HG03139 (cell line): Measurements from ENCODE around the gene COL16A1.

Experiments used
- ATAC-seq: cut with Tn5 transposase; IDR thresholded peaks from one replicate; pipeline ENCODE4 v1.9.1; 2021; ENCODE audit not compliant: unreplicated experiment

The COL16A1 gene

GRCh38 chr1:31703431-31704270 lies at the start of gene COL16A1:
COL16A1 (minus strand) TSS chr1:31704017; CDS start chr1:31702193, 1,824 bp downstream.
- ATAC-seq, result no peak

- no peak for ATAC-seq
Observed at GRCh38 chr1:31752952-31753475, 49.2 kb upstream of the COL16A1 start.

GRCh38 chr1:31752258-31752657 lies 48.4 kb upstream of the COL16A1 start:
- ATAC-seq, result no peak

GRCh38 chr1:31751822-31752241 lies 48.0 kb upstream of the COL16A1 start:
- no peak for ATAC-seq

GRCh38 chr1:31750858-31751510 lies 47.2 kb upstream of the COL16A1 start:
- no peak for ATAC-seq

- ATAC-seq, result no peak
Observed at GRCh38 chr1:31749785-31750735, 46.2 kb upstream of the COL16A1 start.

GRCh38 chr1:31748365-31748764 lies 44.5 kb upstream of the COL16A1 start:
- no peak for ATAC-seq

- ATAC-seq, result no peak
Observed at GRCh38 chr1:31747304-31747703, 43.5 kb upstream of the COL16A1 start.

GRCh38 chr1:31746687-31747086 lies 42.9 kb upstream of the COL16A1 start:
- no peak for ATAC-seq

- ATAC-seq, result no peak
Observed at GRCh38 chr1:31745946-31746670, 42.3 kb upstream of the COL16A1 start.

- ATAC-seq, result no peak
Observed at GRCh38 chr1:31745096-31745945, 41.5 kb upstream of the COL16A1 start.

GRCh38 chr1:31744165-31744888 lies 40.5 kb upstream of the COL16A1 start:
- ATAC-seq, result no peak

- no peak for ATAC-seq
Observed at GRCh38 chr1:31742462-31743212, 38.8 kb upstream of the COL16A1 start.

GRCh38 chr1:31739346-31739745 lies 35.5 kb upstream of the COL16A1 start:
- no peak for ATAC-seq

- ATAC-seq, result no peak
Observed at GRCh38 chr1:31736675-31737074, 32.9 kb upstream of the COL16A1 start.

- ATAC-seq, result no peak
Observed at GRCh38 chr1:31735571-31735970, 31.8 kb upstream of the COL16A1 start.

GRCh38 chr1:31734582-31735107 lies 30.8 kb upstream of the COL16A1 start:
- ATAC-seq, result no peak
